Ecto neural progenitor cell (in vitro differentiated cells): ENCODE data around the gene AASS.

Source experiments
- DNase-seq: peaks from one replicate; pipeline ENCODE4 v3.0.0-alpha.2; 2018; ENCODE audit warnings: low spot score

AASS gene

GRCh38 chr7:122038904-122039303 is 105.1 kb downstream of the AASS start:
- no peak for DNase-seq

DNA sequence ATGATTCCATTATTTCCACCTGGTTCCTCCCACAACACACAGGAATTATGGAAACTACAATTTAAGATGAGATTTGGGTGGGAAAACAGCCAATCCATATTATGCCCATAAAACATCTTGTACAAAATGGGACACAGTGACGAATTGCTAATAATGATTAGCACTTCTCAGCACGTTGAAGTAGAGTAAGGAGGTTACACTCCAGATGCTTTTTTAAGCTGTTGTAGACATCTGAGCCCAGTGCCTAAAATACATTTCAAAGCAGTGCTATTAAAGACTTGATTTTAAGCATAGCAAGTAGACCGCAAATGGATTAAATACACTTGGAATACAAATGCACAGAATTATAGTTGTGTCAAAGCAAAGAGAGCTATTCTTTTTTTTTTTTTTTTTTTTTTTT is 105.9 kb downstream of the AASS start:
- no peak for DNase-seq

DNA sequence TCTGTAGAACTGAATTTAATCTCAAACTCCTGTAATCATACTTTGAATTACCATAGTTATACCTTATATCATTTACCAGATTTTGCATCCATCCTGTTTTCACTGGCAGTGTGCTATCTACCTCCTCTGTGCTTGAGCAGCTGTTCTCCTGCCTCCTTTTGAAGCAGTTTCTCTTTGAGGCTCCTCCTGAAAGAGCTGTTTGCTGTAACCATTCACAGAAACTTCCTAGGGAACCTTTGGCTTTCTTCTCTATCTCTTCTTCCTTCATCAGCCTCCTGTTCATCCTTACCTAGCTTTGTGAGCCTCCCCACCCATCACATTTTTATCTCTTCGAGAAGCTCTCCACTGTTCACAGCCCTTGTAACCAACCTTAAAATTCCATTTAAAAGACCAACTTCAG is 108.2 kb downstream of the AASS start:
- no peak for DNase-seq

- DNase-seq, result no peak
Observed at GRCh38 chr7:122033641-122034040, 110.4 kb downstream of the AASS start.

DNA sequence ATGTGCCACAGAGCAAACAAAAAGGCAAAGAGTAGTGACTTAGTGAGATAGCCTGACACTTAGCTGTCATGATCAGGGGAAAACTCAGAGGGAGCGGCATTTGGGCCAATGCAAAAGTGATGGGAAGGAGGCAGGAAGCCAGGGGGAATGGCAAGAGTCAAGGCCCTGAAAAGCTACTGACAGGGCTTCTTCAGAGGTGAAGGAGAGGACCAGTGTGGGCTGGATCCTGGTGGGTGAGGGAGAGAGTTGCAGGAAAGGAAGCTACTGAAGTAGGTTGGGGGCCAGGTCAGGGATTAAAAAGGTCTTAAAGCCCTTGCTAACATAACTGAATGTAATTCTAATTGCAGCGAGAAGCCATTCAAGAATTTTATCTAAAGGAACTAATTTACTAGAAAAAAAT is 117.0 kb downstream of the AASS start:
- no peak for DNase-seq
